ENCODE data around the gene DVL1. TPM values are rescaled to one million over a fixed set of nuclear protein-coding genes. Genes with fewer than 3 reads are reported as not detected.

Gene DVL1
- total and polyA plus RNA-seq, 9 of the 15 experiments (the other 6 are each of a cell fraction or from before 2014, with no cell fraction given): 0.62 to 135 (median 24.3) TPM

DNA sequence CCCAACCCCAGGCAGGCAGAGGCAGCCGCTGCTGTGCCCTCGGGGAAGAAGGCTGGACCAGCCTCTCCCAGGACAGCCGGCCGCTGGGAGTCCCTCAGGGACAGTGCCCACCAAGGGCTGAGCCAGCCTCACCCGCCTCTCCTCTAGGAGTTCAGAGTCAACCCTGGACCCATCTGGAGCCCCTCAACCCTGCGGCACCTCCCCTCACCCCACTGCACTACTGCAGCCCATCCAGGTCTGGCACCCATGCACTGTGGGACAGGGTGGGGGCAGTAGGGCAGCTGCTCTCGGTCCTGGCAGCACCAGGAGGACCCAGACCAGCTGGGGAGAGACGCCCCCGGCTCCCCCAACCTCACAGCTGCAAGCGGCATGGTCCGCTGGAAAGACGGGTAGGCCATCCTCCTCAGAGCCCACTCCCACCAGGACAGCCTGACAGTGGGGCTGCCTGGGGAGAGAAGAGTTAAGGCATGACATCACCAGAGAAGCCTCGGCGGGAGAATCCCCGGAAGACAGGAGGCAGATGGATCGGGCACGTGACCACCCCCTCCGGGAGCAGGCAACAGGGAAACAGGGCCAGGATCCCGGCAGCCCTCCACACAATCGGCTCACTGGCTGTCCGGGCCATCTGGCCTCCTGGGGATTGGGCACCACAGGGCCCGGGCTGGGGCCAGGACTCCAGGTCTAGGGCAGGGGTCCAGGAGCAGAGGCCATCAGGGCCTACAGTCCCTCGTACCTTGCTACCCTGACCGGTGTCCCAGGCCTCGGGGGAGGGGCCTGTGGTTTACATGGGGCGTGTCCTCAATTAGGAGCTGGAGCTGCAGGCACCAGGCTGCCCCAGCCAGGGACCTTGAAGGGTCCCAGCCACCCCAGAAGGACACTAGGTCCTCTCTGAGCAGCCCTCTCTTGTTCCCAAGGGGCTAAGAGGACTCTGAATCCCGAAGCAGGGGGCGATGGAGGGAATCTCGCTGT is 44.6 kb downstream of the DVL1 start (continued):
- TF ChIP-seq TOE1 (IDR thresholded peaks at IDR 0.05; ENCODE audit: borderline replicate concordance): peak; percentile 93
- TF ChIP-seq TOE1 (CRISPR knock-in tag; IDR thresholded peaks at IDR 0.05; ENCODE audit: borderline replicate concordance, low read depth): no peak
- TF ChIP-seq SNIP1 (IDR thresholded peaks at IDR 0.05; ENCODE audit: low read depth): no peak
- peak; percentile 35; the same call in 1 of the 2 replicates for TF ChIP-seq ZNF584 (CRISPR knock-in tag; IDR thresholded peaks at IDR 0.05; ENCODE audit: low read depth)
- TF ChIP-seq FOXJ2 (tag; IDR thresholded peaks at IDR 0.05): 0 out of 2 replicates have a peak, but pooled peaks have one; percentile 12
- no peak for TF ChIP-seq ZNF445 (CRISPR knock-in tag; IDR thresholded peaks at IDR 0.05; ENCODE audit: low read depth)
- TF ChIP-seq HNRNPLL (IDR thresholded peaks at IDR 0.05; ENCODE audit: low read depth, low read length, poor library complexity, severe bottlenecking): no peak
- peak; percentile 50 for TF ChIP-seq POLR2G (IDR thresholded peaks at IDR 0.05; ENCODE audit: low read depth, low read length)
- peak; percentile 95 for TF ChIP-seq BHLHE40 (IDR thresholded peaks at IDR 0.05; ENCODE audit: low read length)
- no peak for TF ChIP-seq MEF2A (IDR thresholded peaks at IDR 0.05; ENCODE audit: control insufficient read depth, low read depth, low read length)
- TF ChIP-seq, protein P1, sequence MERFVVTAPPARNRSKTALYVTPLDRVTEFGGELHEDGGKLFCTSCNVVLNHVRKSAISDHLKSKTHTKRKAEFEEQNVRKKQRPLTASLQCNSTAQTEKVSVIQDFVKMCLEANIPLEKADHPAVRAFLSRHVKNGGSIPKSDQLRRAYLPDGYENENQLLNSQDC (CRISPR knock-in tag; IDR thresholded peaks at IDR 0.05): no peak
- TF ChIP-seq NR2C2 (CRISPR knock-in tag; IDR thresholded peaks at IDR 0.05): no peak
- TF ChIP-seq NR2C2 (tag; IDR thresholded peaks at IDR 0.05): no peak
- TF ChIP-seq PHB2 (IDR thresholded peaks at IDR 0.05; ENCODE audit: low read depth): no peak
- TF ChIP-seq MTA3 (IDR thresholded peaks at IDR 0.05; ENCODE audit: borderline replicate concordance): no peak
- no peak for TF ChIP-seq NR3C1 (CRISPR knock-in tag; IDR thresholded peaks at IDR 0.05)
- TF ChIP-seq ETV1 (tag; conservative IDR thresholded peaks at IDR 0.05; ENCODE audit: low read depth): peak; percentile 76
- TF ChIP-seq ZNF24 (IDR thresholded peaks at IDR 0.05): no peak
- no peak for TF ChIP-seq IRF1 (CRISPR knock-in tag; IDR thresholded peaks at IDR 0.05; ENCODE audit: borderline replicate concordance)
- TF ChIP-seq ZNF280B (CRISPR knock-in tag; IDR thresholded peaks at IDR 0.05): no peak
- TF ChIP-seq BRF1 (IDR thresholded peaks at IDR 0.05; ENCODE audit: borderline replicate concordance, extremely low read depth, insufficient read length): no peak
- TF ChIP-seq, protein P2, sequence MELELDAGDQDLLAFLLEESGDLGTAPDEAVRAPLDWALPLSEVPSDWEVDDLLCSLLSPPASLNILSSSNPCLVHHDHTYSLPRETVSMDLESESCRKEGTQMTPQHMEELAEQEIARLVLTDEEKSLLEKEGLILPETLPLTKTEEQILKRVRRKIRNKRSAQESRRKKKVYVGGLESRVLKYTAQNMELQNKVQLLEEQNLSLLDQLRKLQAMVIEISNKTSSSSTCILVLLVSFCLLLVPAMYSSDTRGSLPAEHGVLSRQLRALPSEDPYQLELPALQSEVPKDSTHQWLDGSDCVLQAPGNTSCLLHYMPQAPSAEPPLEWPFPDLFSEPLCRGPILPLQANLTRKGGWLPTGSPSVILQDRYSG (tag; conservative IDR thresholded peaks at IDR 0.05; ENCODE audit: low read depth): no peak
- peak; percentile 91 for TF ChIP-seq RAD51 (IDR thresholded peaks at IDR 0.05; ENCODE audit: borderline replicate concordance, low read depth)
- no peak for TF ChIP-seq DACH1 (IDR thresholded peaks at IDR 0.05; ENCODE audit: partially characterized antibody)
- TF ChIP-seq CHCHD3 (CRISPR knock-in tag; IDR thresholded peaks at IDR 0.05): no peak
- TF ChIP-seq MAFF (IDR thresholded peaks at IDR 0.05; ENCODE audit: low read length): no peak
